Hepatocyte (in vitro differentiated cells): ENCODE results near the gene ANKS1B.

Experiments
- EZH2 ChIP-seq: fragments of 200-600 bp; sonication (generic); IDR thresholded peaks from 2 replicates; pipeline ENCODE4 v1.6.1; 2016; ENCODE audit warnings: antibody characterized with exemption, mild to moderate bottlenecking, borderline replicate concordance
- EZH2phosphoT487 ChIP-seq: fragments of 200-600 bp; sonication (generic); IDR thresholded peaks from one replicate; pipeline ENCODE4 v1.6.1; 2018; ENCODE audit warnings: antibody characterized with exemption, mild to moderate bottlenecking, low read depth, moderate library complexity; ENCODE audit not compliant: unreplicated experiment, severe bottlenecking
- TF ChIP-seq, protein P1 (sequence below): fragments of 200-600 bp; sonication (generic); IDR thresholded peaks from 2 replicates; pipeline ENCODE4 v1.5.1; 2016; ENCODE audit warnings: antibody characterized with exemption, mild to moderate bottlenecking; ENCODE audit not compliant: poor library complexity

DNA sequence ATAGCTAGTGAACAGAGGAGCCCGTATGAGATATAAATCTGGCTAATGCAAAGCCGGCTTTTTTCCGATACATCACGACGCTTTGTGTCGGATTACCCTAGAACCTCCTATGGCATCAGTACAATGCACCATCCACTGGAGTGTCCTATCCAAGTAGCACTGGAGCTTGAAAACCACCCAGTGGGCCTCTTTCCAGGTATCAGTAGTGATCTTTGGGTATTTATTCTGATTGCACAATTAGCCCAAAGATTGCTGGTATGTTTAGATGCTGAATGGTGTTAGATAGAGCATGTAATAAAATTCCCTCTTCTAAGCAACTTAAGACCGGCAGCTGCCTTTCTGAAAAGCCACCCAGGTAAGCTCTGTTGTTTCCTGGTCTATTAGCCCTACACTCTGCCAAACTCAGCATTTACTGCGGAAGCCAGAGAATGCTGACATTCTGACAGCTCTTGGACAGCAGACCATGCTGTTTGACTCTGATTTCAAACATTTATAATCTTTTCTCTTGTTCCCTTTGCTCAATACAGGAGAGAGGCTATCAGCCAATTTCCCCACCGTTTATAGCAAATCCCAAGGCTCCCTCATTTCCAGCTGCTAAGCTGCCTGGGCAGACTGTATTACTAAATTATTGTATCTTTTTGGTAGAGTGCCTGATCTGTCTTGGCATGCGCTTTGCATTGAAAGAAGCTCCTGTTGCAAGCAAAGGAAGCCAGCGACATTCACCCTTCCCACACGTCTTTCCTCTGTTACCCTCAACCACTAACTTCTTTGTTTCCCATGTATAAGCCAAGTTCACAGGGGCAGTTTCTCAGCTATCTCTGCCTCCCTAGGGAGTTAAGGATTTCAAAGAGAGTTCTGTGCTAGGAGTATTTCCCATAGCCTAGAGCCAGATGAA is 725.4 kb downstream of the ANKS1B start:
- TF ChIP-seq, protein P1, sequence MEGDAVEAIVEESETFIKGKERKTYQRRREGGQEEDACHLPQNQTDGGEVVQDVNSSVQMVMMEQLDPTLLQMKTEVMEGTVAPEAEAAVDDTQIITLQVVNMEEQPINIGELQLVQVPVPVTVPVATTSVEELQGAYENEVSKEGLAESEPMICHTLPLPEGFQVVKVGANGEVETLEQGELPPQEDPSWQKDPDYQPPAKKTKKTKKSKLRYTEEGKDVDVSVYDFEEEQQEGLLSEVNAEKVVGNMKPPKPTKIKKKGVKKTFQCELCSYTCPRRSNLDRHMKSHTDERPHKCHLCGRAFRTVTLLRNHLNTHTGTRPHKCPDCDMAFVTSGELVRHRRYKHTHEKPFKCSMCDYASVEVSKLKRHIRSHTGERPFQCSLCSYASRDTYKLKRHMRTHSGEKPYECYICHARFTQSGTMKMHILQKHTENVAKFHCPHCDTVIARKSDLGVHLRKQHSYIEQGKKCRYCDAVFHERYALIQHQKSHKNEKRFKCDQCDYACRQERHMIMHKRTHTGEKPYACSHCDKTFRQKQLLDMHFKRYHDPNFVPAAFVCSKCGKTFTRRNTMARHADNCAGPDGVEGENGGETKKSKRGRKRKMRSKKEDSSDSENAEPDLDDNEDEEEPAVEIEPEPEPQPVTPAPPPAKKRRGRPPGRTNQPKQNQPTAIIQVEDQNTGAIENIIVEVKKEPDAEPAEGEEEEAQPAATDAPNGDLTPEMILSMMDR, result no peak
- no peak for TF ChIP-seq EZH2phosphoT487
- no peak for TF ChIP-seq EZH2
